ENCODE measurements around the gene MAST2. TPM values are rescaled to one million over a fixed set of nuclear protein-coding genes. Genes with fewer than 3 reads are reported as not detected.

The MAST2 gene
- total and polyA plus RNA-seq, 2 of the 4 experiments (the other 2 are of a cell fraction), result 14.2 to 41.0 TPM

GRCh38 chr1:45982359-45982758 lies 178.9 kb downstream of the MAST2 start:
- Histone ChIP-seq H2BK20ac (ENCODE audit: low read depth, low read length) (no peak overlapping the region), H3K23ac (ENCODE audit: low read depth, low read length) (no peak overlapping the region), H3K56ac (ENCODE audit: extremely low read depth, insufficient read depth, low read length) (no peak overlapping the region), H2AFZ (replicated peaks; ENCODE audit: low read length, poor library complexity) (no peak overlapping the region), H2BK15ac (ENCODE audit: low read depth, low read length) (no peak overlapping the region), H4K8ac (ENCODE audit: low read depth in 2 of 2, low read length in 2 of 2) (no peak overlapping the region), H3K14ac (replicated peaks; ENCODE audit: low read depth, low read length) (no peak overlapping the region), H3K27ac (ENCODE audit: insufficient read depth, low read length) (no peak overlapping the region), H3K18ac (ENCODE audit: low read depth, low read length) (no peak overlapping the region), H3K4ac (ENCODE audit: low read depth, low read length) (no peak overlapping the region), H2BK5ac (ENCODE audit: low read depth, low read length, poor library complexity, severe bottlenecking) (no peak overlapping the region), H2BK120ac (ENCODE audit: low read depth, low read length) (no peak overlapping the region; the same call in 1 of the 2 replicates), H3K4me3 (ENCODE audit: insufficient read depth, low read depth, low read length) (no peak overlapping the region), H3K4me1 (ENCODE audit: control insufficient read depth, insufficient read depth, low read length) (no peaks in the 10 kb centered on the region), H4K20me1 (ENCODE audit: insufficient read depth, low read length) (no peaks in the 10 kb centered on the region), H3K9me1 (ENCODE audit: insufficient read depth, low read length) (no peaks in the 10 kb centered on the region), H3K9me3 (ENCODE audit: control insufficient read depth, insufficient read depth, low read length) (no peaks in the 10 kb centered on the region), H3K79me1 (ENCODE audit: low read depth in 1 of 2, low read length in 2 of 2) (peaks cover 19% of the 10 kb centered on the region in 2 experiments; a peak in 3 of 4 replicates), H2AK5ac (ENCODE audit: low read depth, low read length) (no peak overlapping the region), H3K9ac (ENCODE audit: low read depth, low read length) (no peak overlapping the region), H3K36me3 (ENCODE audit: control insufficient read depth, insufficient read depth, low read length) (peaks cover 1% of the 10 kb centered on the region; the same call in 1 of the 2 replicates), H3K27me3 (ENCODE audit: control insufficient read depth, insufficient read depth, low read length) (no peaks in the 10 kb centered on the region), H4K91ac (ENCODE audit: insufficient read depth, low read depth, low read length) (no peak overlapping the region), H2AK9ac (replicated peaks; ENCODE audit: low read depth, low read length, poor library complexity) (no peak overlapping the region), H3K4me2 (ENCODE audit: low read depth, low read length) (no peak overlapping the region), H4K5ac (ENCODE audit: low read depth, low read length) (no peak overlapping the region)
- intact Hi-C loops (cut with micrococcal nuclease) (no loop called here), in situ Hi-C loops (cut with MboI; ENCODE audit: low sequenced_read_pairs) (no loop called here), dilution Hi-C loops (cut with HindIII; ENCODE audit: low sequenced_read_pairs, unreplicated experiment) (no loop called here)
- CTCF ChIA-PET, result no interaction called here
- POLR2A ChIA-PET (ENCODE audit: unreplicated experiment), result no interaction called here
- ATAC-seq (ENCODE audit: low read depth) (no peak), DNase-seq (no peak)
- no CpG with 5 or more reads among the region's 2 CpGs for WGBS, 2 experiments (ENCODE audit: extremely low coverage in 2 of 2, insufficient read length in 1 of 2)
- no TSS peak for BruUV-seq (replicated peaks)
- TF ChIP-seq RAD21 (IDR thresholded peaks at IDR 0.05; ENCODE audit: low read length) (no peak), RFX5 (IDR thresholded peaks at IDR 0.05; ENCODE audit: low read depth, low read length) (no peak), MXI1 (IDR thresholded peaks at IDR 0.05; ENCODE audit: borderline replicate concordance, low read depth, low read length) (no peak), BHLHE40 (IDR thresholded peaks at IDR 0.05; ENCODE audit: low read depth, low read length) (no peak), MAZ (IDR thresholded peaks at IDR 0.05; ENCODE audit: borderline replicate concordance, low read depth, low read length) (no peak), MAFK (IDR thresholded peaks at IDR 0.05; ENCODE audit: low read depth, low read length) (no peak), CTCF (conservative IDR thresholded peaks at IDR 0.05; ENCODE audit: low read depth, low read length) (no peak), POLR2A (IDR thresholded peaks at IDR 0.05; ENCODE audit: low read depth, low read length) (no peak)
- TF ChIP-seq, protein P1, sequence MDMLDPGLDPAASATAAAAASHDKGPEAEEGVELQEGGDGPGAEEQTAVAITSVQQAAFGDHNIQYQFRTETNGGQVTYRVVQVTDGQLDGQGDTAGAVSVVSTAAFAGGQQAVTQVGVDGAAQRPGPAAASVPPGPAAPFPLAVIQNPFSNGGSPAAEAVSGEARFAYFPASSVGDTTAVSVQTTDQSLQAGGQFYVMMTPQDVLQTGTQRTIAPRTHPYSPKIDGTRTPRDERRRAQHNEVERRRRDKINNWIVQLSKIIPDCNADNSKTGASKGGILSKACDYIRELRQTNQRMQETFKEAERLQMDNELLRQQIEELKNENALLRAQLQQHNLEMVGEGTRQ (IDR thresholded peaks at IDR 0.05; ENCODE audit: low read depth, low read length), result no peak

Data from IMR-90 (cell line).